HG03135 (cell line): ENCODE results near the gene MGAT4D.
A peak's percentile ranks its signal among the peaks of the same experiment; 100 is the strongest.
"Not testable (repeated sequence)": the region's sequence is repeated elsewhere in the genome, so short reads cannot be mapped to it uniquely, and the experiment has no call there.

Source experiments
- ATAC-seq: cut with Tn5 transposase; IDR thresholded peaks from one replicate; pipeline ENCODE4 v1.9.1; 2021; ENCODE audit warnings: mild to moderate bottlenecking, moderate library complexity; ENCODE audit not compliant: unreplicated experiment

The MGAT4D gene

GRCh38 chr4:140497747-140498636 is at the start of gene MGAT4D:
Gene MGAT4D, minus strand, starts transcription at chr4:140498293. Its CDS starts 71 bp downstream, at chr4:140498222.
- ATAC-seq = no peak

GRCh38 chr4:140533951-140534480 is 35.9 kb upstream of the MGAT4D start:
- ATAC-seq = no peak

GRCh38 chr4:140529434-140529833 is 31.3 kb upstream of the MGAT4D start:
- ATAC-seq = no peak

GRCh38 chr4:140523857-140524742 is 26.0 kb upstream of the MGAT4D start, which contains the start of gene ELMOD2:
Gene ELMOD2, plus strand, starts transcription at chr4:140524168. Its CDS starts 1,261 bp downstream, at chr4:140525429.
- peak; percentile 100 for ATAC-seq

GRCh38 chr4:140523370-140523856 is 25.3 kb upstream of the MGAT4D start:
- ATAC-seq = peak; percentile 16

- ATAC-seq = no peak
Observed at GRCh38 chr4:140515423-140515822, 17.3 kb upstream of the MGAT4D start.

GRCh38 chr4:140513765-140514164 is 15.7 kb upstream of the MGAT4D start:
- ATAC-seq = not testable (repeated sequence)

- ATAC-seq = no peak
Observed at GRCh38 chr4:140504261-140504660, 6.2 kb upstream of the MGAT4D start.

GRCh38 chr4:140499391-140499790 is 1.3 kb upstream of the MGAT4D start:
- no peak for ATAC-seq

- no peak for ATAC-seq
Observed at GRCh38 chr4:140497405-140497746, 717 bp downstream of the MGAT4D start.

- no peak for ATAC-seq
Observed at GRCh38 chr4:140485939-140486338, 12.2 kb downstream of the MGAT4D start.

GRCh38 chr4:140483445-140483844 is 14.6 kb downstream of the MGAT4D start:
- no peak for ATAC-seq

GRCh38 chr4:140472156-140472555 is 25.9 kb downstream of the MGAT4D start:
- ATAC-seq = no peak

GRCh38 chr4:140469791-140470733 is 28.0 kb downstream of the MGAT4D start:
- no peak for ATAC-seq

- no peak for ATAC-seq
Observed at GRCh38 chr4:140466146-140466545, 31.9 kb downstream of the MGAT4D start.

- no peak for ATAC-seq
Observed at GRCh38 chr4:140463614-140464013, 34.5 kb downstream of the MGAT4D start.

GRCh38 chr4:140463182-140463581 is 34.9 kb downstream of the MGAT4D start:
- ATAC-seq = no peak

- no peak for ATAC-seq
Observed at GRCh38 chr4:140450352-140450751, 47.7 kb downstream of the MGAT4D start.

GRCh38 chr4:140448830-140449229 is 49.3 kb downstream of the MGAT4D start:
- no peak for ATAC-seq

- ATAC-seq = no peak
Observed at GRCh38 chr4:140448162-140448561, 49.9 kb downstream of the MGAT4D start.
